Measurements from ENCODE around the gene XYLT1.

Gene XYLT1

GRCh38 chr16:17375461-17376304 is 95.1 kb downstream of the XYLT1 start:
- peaks cover 33% of the 10 kb centered on the region for H3K4me1 ChIP-seq (ENCODE audit: low read depth, poor library complexity, severe bottlenecking)
- H4K20me1 ChIP-seq (ENCODE audit: insufficient read depth): no peaks in the 10 kb centered on the region
- no peak overlapping the region for H3K4me2 ChIP-seq
- no peaks in the 10 kb centered on the region for H3K36me3 ChIP-seq (ENCODE audit: insufficient read depth)
- H3K79me2 ChIP-seq (ENCODE audit: insufficient read depth, low read depth): peaks cover 9% of the 10 kb centered on the region; the same call in 1 of the 2 replicates
- H3K4me3 ChIP-seq (IDR thresholded peaks at IDR 0.05; ENCODE audit: insufficient read depth, low read depth, low read length): no peak overlapping the region
- H3K27me3 ChIP-seq (ENCODE audit: insufficient read depth, low read depth): no peaks in the 10 kb centered on the region
- no peak overlapping the region for H2AFZ ChIP-seq (ENCODE audit: low read depth)
- no peak overlapping the region for H3K27ac ChIP-seq
- TF ChIP-seq CTCF (conservative IDR thresholded peaks at IDR 0.05; ENCODE audit: low read depth, low read length): no peak
- no peak overlapping the region for H3K9ac ChIP-seq

- Histone ChIP-seq H3K9ac (no peak overlapping the region), H3K79me2 (ENCODE audit: insufficient read depth, low read depth) (peaks cover 9% of the 10 kb centered on the region; the same call in 1 of the 2 replicates), H3K4me1 (ENCODE audit: low read depth, poor library complexity, severe bottlenecking) (peaks cover 33% of the 10 kb centered on the region), H3K36me3 (ENCODE audit: insufficient read depth) (no peaks in the 10 kb centered on the region), H3K4me3 (IDR thresholded peaks at IDR 0.05; ENCODE audit: insufficient read depth, low read depth, low read length) (no peak overlapping the region), H3K27me3 (ENCODE audit: insufficient read depth, low read depth) (no peaks in the 10 kb centered on the region), H4K20me1 (ENCODE audit: insufficient read depth) (no peaks in the 10 kb centered on the region), H2AFZ (ENCODE audit: low read depth) (no peak overlapping the region), H3K27ac (no peak overlapping the region), H3K4me2 (no peak overlapping the region)
- TF ChIP-seq CTCF (conservative IDR thresholded peaks at IDR 0.05; ENCODE audit: low read depth, low read length): no peak
Measured at GRCh38 chr16:17374668-17375255, 96.0 kb downstream of the XYLT1 start.

- no peaks in the 10 kb centered on the region for H3K27me3 ChIP-seq (ENCODE audit: insufficient read depth, low read depth)
- no peak overlapping the region for H3K4me2 ChIP-seq
- no peak overlapping the region for H2AFZ ChIP-seq (ENCODE audit: low read depth)
- no peaks in the 10 kb centered on the region for H4K20me1 ChIP-seq (ENCODE audit: insufficient read depth)
- H3K9ac ChIP-seq: no peak overlapping the region
- no peak overlapping the region for H3K4me3 ChIP-seq (IDR thresholded peaks at IDR 0.05; ENCODE audit: insufficient read depth, low read depth, low read length)
- no peak overlapping the region for H3K27ac ChIP-seq
- H3K4me1 ChIP-seq (ENCODE audit: low read depth, poor library complexity, severe bottlenecking): peaks cover 24% of the 10 kb centered on the region
- no peaks in the 10 kb centered on the region for H3K36me3 ChIP-seq (ENCODE audit: insufficient read depth)
- no peak for TF ChIP-seq CTCF (conservative IDR thresholded peaks at IDR 0.05; ENCODE audit: low read depth, low read length)
- H3K79me2 ChIP-seq (ENCODE audit: insufficient read depth, low read depth): peaks cover 3% of the 10 kb centered on the region; the same call in 1 of the 2 replicates
Measured at GRCh38 chr16:17373533-17373932, 97.2 kb downstream of the XYLT1 start.

- Histone ChIP-seq H3K9ac (no peak overlapping the region), H3K4me1 (ENCODE audit: low read depth, poor library complexity, severe bottlenecking) (peaks cover 13% of the 10 kb centered on the region), H3K4me3 (IDR thresholded peaks at IDR 0.05; ENCODE audit: insufficient read depth, low read depth, low read length) (no peak overlapping the region), H4K20me1 (ENCODE audit: insufficient read depth) (no peaks in the 10 kb centered on the region), H2AFZ (ENCODE audit: low read depth) (no peak overlapping the region), H3K4me2 (no peak overlapping the region), H3K27me3 (ENCODE audit: insufficient read depth, low read depth) (no peaks in the 10 kb centered on the region), H3K79me2 (ENCODE audit: insufficient read depth, low read depth) (peaks cover 3% of the 10 kb centered on the region; the same call in 1 of the 2 replicates), H3K36me3 (ENCODE audit: insufficient read depth) (no peaks in the 10 kb centered on the region), H3K27ac (no peak overlapping the region)
- no peak for TF ChIP-seq CTCF (conservative IDR thresholded peaks at IDR 0.05; ENCODE audit: low read depth, low read length)
Measured at GRCh38 chr16:17372386-17372785, 98.4 kb downstream of the XYLT1 start.
